Occipital lobe (tissue), 2 donors: ENCODE measurements around the gene PRSS27. TPM values are rescaled to one million over a fixed set of nuclear protein-coding genes. Genes with fewer than 3 reads are reported as not detected.
"Not testable (repeated sequence)": the region's sequence is repeated elsewhere in the genome, so short reads cannot be mapped to it uniquely, and the experiment has no call there.

Source experiments
- DNase-seq: peaks from one replicate; lab custom pipeline; 2025; lab: John Stamatoyannopoulos, UW
- total RNA-seq: library from RNA; depleted of rRNA; stranded (reverse); fragments of >200 nt; gene quantifications from one replicate; pipeline ENCODE4 v1.2.3, GENCODE V29; 2014

The PRSS27 gene
- total RNA-seq, 1 donor from 2014 or later, result 1.6 TPM

GRCh38 chr16:2697401-2697948 lies 22.5 kb downstream of the PRSS27 start:
- DNase-seq, result no peak

DNA sequence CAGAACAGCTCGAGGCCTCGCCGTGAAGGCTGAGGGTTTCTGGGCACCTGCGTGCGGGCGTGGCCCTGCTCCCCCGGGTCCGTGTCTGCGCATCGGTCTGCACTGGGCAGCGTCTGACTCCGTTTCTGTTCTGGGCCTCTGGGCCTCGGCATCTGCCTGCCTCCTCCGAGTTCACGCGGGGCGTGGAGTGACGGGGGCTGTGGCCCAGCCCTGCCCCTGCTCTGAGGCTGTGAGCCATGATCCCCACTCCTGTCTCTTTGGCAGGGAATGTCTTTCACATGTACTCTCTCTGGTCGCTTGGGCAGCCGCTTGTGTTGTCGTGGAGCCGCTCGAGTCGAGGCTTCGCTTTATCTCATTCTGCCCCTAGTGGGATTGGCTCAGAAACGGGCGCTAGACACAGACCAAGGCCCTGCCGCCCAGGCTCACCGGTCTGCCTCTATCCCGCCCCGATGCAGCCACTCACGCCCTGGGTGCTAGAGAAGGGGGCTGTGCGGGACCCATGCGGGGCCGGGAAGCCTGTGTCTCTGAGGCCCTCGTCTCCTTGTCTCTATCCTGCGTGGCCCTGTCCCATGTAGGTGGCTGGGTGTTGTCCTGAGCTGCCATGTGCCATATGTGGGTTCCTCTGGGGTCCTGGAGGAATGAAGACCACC lies 23.3 kb downstream of the PRSS27 start:
- DNase-seq, result not testable (repeated sequence)

DNA sequence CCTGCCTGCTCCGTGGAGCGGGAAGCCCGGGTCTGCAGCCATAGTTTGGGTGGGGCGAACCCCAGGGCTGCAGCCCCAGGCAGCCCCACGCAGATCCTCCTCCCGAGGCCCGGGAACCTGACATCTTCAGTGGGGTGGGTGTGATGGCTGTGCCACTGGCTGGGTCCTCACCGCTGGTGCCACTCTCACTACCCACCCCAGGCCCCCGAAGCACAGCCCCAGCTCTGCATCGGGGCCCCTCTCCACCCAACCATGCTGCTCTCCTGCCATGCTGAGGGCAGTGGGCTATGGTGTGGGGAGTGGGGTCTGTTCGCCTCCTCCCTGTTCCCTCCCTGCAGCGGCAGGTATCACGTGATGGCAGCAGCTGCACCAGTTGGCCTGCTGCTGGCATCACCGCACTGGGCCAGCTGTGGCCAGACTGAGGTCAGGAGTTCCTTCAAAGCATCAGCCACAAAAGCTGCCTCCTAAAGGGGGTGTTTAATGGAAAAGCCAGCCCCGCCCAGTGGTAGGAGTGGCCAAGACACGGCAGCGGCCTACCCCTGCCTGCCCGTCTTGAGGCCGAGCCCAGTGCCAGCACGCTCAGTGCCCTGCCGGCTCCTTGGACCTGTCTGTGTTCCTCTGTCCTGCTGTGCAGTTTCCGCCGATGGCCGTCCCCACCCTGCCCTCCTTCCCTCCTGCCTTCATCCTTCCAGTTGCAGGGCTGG lies 26.9 kb downstream of the PRSS27 start:
- DNase-seq, result peak; percentile 67

DNA sequence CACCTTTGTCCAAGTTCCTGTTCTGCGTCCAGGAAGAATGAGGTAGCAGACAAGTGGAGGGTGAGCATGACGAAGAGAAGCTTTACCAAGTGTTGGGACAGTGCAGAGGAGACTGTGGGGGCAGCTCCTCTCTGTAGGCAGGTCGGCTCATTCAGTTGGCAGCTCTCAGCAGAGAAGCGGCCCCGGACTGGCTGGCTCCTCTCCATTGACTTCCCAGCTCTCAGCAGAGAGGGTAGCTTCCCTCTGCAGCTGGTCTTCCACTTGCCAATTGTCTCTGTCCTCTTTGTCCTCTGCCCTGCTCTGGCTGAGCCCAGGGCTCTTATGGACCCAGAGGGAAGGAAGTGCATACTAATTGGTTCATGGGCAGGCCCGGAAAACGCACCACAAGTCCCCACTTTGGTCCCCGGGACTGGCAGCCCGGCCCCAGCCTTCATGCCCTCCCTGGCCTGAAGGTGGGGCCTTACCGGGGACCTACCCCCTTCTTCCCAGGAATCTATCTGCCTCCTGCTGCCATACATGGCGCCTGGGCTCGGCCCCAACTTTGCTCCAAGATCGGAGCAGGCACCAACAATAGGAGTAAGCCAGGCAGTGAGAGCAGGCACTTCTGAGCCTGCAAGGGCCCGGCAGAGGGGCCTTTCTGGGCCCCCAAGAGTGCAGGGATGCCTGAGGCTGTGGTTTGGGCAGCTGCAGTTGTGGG lies 27.6 kb downstream of the PRSS27 start:
- peak; percentile 80 for DNase-seq

- DNase-seq, result no peak
Measured at GRCh38 chr16:2691491-2692248, 28.4 kb downstream of the PRSS27 start.

DNA sequence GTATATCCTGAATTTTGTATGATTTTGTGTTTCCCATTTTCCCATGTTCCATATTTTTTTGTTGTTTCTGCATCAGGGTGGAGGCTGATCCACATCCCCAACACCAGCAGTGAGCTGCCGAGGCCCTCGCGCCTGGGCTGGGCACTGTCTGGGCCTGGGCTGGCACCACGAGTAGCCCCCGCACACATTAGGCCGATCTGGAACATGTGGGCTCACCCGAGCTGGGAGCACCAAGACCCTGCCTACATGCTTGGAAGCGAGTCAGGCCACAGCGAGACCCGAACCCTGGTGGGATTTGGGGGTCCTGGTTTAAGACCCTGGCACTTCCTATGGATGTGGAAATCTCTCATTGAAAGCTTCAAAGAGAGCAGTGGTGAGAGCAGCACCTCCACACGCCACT lies 29.2 kb downstream of the PRSS27 start:
- DNase-seq, result no peak

DNA sequence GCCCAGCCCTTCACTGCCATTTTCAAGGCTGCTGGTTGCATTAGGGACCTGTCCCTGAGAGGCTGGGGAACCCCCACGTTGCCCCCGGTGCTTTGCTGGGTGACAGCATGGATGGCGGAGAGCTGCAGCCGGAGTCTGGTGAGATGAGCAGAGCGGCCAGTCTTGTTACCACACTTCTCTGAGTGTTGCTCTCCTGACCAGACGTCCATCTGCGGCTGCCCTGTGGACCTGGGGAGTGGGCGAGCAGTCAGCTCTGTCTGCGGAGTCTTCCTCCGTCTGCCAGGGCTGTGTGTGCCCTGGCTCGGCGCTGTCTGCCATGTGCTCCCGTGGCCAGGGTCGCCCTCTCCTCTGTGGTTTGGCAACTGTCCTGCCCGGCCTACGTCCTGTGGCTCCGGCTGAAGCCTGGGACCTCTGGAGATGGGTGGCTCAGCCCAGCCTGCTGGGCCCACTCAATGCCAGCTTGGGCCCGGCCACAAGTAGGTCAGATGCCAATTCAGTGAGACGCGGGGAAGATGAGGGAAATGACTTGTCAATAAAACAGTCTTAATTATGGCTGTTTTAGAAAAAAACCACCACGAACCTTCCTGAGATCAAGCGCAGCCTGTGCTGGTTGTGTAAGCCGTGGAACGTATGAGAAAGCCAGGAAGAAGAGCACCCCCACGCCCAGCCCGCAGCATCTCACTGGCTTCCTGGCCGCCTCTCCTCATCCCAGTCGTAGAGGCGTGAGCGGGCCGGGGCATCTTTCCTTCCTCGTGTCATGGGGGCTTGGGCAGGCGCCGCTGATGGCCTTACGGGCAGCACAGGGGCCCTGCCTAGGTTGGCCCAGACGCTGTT lies 29.8 kb downstream of the PRSS27 start:
- DNase-seq, result no peak

- DNase-seq, result not testable (repeated sequence)
Measured at GRCh38 chr16:2689422-2689821, 30.6 kb downstream of the PRSS27 start.

DNA sequence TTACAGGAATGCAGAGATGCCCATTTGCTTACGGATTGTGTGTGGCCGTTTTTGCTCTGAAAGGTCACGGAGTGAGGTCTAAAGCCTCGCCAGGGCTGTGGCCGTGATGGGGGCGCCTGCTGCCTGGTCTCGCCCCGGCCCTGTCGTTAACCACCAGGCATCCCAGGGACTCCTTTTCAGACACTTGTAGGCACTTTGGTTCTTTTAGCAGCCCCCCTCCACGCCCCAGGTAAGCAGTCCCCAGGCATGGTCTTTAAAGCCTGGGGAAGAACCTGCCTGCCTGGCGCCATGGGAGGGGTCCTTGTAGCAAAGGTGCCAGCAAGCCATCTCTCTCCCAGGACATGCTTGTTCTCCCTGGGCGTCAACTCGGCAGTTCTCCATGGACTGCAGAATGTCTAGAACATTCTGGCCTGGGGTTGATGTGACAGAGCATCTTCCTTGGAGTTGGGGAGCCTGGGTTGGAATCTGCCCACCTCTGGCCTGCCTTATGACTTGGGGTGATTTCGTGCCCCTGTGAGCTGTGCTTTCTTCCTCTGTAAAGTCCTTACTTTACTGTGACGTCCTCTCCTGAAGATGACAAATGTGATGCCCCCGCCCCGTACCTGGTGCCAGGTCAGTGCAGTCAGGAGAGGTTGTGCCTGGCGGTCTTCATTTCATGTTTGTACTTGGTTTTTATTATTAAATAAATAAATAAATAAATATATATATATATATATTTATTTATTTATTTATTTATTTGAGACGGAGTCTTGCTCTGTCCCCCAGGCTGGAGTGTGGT lies 32.3 kb downstream of the PRSS27 start:
- no peak for DNase-seq

DNA sequence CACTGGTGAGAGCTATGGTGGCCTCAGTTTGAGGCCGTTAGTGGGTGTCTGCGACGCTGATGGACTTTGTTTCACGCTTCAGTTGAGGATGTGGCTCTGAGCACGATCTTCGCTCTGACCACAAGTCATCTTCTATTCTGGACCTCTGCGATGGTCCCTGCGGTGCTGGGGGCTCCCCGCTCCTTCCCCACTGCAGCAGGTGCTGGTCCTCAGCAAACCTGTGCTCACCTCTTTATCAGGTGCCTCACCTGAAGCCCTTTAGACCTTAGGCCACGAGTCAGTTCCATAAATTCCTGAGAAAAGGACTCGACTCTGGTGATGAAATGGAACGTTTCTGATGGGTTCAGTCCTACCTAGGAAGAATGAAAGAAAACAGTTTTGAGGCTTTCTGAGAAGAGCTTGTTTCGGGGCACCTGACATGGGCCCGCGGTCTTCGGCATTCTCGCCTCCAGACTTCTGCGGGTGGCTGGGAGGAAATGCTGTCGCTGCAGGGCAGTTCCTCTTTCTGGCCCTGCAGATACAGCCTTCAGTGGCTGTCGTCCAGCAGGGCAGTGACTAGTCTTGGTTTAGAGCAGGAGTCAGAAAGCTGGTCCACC lies 33.0 kb downstream of the PRSS27 start:
- no peak for DNase-seq

DNA sequence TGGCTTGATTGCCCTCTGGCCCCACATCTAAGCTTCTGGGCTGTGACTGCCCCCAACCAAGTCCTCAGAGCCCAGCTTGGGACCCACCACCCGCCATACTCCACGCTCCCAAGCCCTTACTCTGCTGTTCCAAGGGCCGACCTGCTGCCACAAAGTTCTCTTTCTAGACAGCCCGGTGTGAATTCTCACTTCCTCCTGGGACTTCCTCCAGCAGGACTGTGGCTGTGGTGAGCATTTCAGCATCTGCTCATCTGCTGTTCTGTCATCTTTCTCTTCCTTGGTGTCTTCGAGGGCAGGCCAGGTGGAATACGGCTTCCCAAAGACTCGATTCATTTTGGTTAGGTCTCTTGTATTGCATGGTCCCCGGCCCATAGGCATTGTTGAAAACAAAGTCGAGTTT lies 33.9 kb downstream of the PRSS27 start:
- DNase-seq, result not testable (repeated sequence)

- DNase-seq, result not testable (repeated sequence)
Measured at GRCh38 chr16:2683041-2683440, 37.0 kb downstream of the PRSS27 start.

DNA sequence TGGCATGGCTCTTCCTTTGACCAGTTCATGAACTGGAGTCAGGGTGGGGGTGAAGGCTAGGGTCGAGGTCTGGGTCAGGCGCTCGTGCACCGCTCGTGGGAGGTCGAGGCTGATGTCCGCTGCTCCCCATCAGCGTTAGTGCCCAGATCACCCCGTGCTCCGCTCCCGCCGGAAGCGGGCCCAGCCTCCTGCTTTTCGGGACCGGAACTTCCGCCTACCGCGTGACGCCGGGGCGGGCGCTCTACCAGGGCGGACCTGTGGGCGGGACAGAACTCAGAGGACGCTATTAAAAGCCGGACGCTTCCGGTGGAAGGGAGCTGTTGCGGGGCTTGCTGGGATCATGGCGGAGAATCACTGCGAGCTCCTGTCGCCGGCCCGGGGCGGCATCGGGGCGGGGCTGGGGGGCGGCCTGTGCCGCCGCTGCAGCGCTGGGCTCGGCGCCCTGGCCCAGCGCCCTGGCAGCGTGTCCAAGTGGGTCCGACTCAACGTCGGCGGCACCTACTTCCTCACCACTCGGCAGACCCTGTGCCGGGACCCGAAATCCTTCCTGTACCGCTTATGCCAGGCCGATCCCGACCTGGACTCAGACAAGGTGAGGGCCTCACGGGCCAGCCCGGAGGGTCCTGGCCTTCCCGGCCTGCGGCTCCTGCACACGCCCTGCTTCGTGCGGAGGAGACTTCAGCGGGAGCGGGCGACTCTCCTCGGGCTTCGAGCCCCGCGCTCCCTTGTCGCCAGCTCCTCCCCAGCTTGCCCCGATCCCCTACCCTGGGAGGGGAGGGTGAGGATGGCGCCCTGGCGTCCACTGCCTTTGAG lies 37.6 kb downstream of the PRSS27 start, which contains the start of gene KCTD5:
Gene KCTD5, plus strand, starts transcription at position 315 of the 813 bp plus-strand sequence. Its CDS starts 26 bp downstream, at position 341.
- DNase-seq, result peak; percentile 97

- DNase-seq, result not testable (repeated sequence)
Measured at GRCh38 chr16:2680360-2680759, 39.7 kb downstream of the PRSS27 start.

DNA sequence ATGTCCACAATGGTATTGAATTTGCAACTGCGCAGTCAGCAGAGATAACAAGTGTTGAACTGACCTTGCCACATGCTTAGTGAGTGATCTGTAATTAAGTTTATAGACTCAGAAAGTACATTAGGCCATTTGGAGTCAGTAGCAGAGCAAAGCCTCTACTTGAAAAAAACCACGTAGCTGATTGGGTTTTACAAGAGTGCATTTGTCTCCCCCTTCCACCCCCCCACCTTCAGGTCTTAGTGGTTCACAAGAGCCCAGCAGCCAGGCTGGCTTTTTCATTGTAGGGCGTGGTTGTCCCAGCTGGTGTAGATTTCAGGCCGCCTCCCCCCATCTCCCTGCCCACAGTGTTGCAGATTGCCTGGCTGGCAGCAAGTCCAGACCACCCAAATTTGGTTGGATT lies 40.1 kb downstream of the PRSS27 start:
- DNase-seq, result not testable (repeated sequence)

DNA sequence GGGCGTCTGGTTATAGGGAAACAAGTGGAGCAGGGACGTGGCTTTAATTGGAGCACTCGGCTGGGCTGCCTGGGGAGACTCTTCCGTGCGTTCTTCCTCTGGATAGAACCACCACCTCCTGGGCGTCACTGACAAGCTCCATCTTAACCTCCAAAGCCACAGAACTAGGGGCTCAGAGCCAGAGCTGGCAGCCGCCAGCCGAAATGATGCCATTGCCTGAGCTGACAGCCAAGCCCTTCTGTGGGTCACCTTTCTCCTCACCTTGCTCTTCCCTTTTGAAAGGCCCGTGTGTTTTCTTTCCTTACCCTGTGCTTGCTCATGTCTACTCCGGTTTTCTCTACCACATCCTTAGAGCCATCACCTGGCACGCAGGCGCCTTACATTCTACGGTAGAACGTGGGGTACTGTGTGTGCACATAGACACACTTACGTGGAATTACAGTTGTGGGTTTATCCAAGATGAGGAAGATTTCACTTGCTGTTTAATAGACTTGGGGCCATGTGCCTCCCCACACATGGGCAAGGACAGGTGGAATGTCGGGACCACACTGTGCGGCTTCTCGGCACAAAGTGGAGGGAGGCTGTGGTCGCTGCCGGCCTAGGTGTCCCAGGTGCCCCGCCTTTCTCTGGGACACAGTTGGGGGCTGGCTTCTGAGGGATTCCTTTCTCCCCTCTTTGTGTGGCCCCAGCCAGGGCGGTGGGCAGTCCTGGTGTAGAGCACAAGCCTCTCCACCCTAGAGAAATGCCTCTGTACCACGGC lies 41.6 kb downstream of the PRSS27 start:
- not testable (repeated sequence) for DNase-seq

DNA sequence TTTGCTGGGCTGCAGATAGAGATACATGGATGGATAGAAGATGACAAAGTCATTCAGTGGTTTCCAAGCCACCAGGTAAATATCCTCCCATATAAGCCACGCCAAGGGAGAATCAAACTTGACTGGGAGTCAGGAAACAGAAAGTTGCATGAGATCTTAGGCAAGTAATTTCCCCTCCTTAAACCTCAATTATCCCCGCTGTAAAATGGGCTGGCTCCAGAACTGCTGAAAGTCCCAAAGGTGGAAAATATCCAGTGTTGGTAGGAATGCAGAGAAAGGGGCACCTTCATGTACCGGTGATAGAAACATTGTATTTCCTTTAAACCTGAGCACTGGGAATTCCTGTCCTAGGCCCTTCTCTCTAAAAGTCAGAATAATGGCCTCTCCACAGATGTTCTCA lies 43.1 kb downstream of the PRSS27 start:
- DNase-seq, result not testable (repeated sequence)

- no peak for DNase-seq
Measured at GRCh38 chr16:2675714-2676113, 44.3 kb downstream of the PRSS27 start.
